Thoracic aorta (tissue), 2 donors: ENCODE results near the gene FOLR2. TPM values are rescaled to one million over a fixed set of nuclear protein-coding genes. Genes with fewer than 3 reads are reported as not detected.

ENCODE experiments used
- ATAC-seq: fragments of 150-250 bp; one replicate; pipeline ENCODE4 v1.8.0; 2017; ENCODE audit warnings: low read depth; ENCODE audit not compliant: insufficient number of reproducible peaks, low FRiP score
- DNase-seq: peaks from one replicate; pipeline ENCODE4 v3.0.0-alpha.2; 2020; ENCODE audit warnings: low spot score
- H3K27ac ChIP-seq, 2 donors: fragments of 200-600 bp; sonication (generic); 1 replicate in 1 of 2; 2 replicates in 1 of 2; pipeline ENCODE4 v1.5.1; 2016; ENCODE audit warnings: mild to moderate bottlenecking in 2 of 2, moderate library complexity in 2 of 2
- H3K27me3 ChIP-seq: fragments of 200-600 bp; sonication (generic); replicated peaks from 2 replicates; pipeline ENCODE4 v1.6.0; 2016; ENCODE audit warnings: mild to moderate bottlenecking; ENCODE audit not compliant: insufficient read depth
- H3K36me3 ChIP-seq: fragments of 200-600 bp; sonication (generic); one replicate; pipeline ENCODE4 v1.5.1; 2016
- H3K4me1 ChIP-seq, 2 donors: fragments of 200-600 bp; sonication (generic); 1 replicate in 1 of 2; 2 replicates in 1 of 2; pipeline versions ENCODE4 v1.5.1 to v1.6.0; 2016; ENCODE audit warnings: low read depth in 2 of 2, mild to moderate bottlenecking in 1 of 2; ENCODE audit not compliant: control insufficient read depth in 1 of 2
- H3K4me3 ChIP-seq: fragments of 200-600 bp; sonication (generic); 2 replicates; pipeline ENCODE4 v1.5.1; 2016; ENCODE audit warnings: mild to moderate bottlenecking
- H3K9me3 ChIP-seq: fragments of 200-600 bp; sonication (generic); 2 replicates; pipeline ENCODE4 v1.5.1; 2016
- total RNA-seq, 2 donors: library from RNA; depleted of rRNA; stranded (reverse); fragments of >200 nt; gene quantifications; one replicate each; pipeline versions ENCODE4 v1.1.0 to v1.2.3, GENCODE V29; 2016
- TF ChIP-seq, protein P1 (sequence below): fragments of 200-600 bp; sonication (generic); IDR thresholded peaks from one replicate; pipeline ENCODE4 v1.5.1; 2019; ENCODE audit warnings: antibody characterized with exemption

FOLR2 gene
- total RNA-seq, 2 donors from 2014 or later = 51.4 to 118 TPM

DNA sequence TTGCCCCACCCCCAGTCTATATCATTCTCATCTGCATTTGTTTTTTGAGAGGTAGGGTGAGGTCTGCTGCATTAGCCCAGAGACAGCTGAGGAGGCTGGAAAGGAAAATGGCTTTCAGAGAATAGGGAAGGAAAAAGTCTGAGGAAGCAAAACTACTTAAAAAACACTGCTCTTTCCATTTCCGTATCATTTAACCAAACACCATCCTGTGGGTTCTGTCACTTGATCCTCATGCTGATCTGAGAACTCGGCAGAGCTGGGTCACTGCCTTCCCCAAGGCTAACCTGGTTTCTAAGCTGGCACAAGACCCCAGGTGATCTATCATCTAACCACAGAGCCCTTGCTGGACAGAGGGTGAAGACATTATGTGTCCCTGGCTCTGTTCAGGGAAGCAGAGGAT lies 1.2 kb downstream of the FOLR2 start:
- Histone ChIP-seq H3K4me1 (peaks cover 0 to 11% of the 10 kb centered on the region in 2 donors), H3K27ac (peak overlapping the region in 1 of 2 donors; percentile 15), H3K27me3 (no peaks in the 10 kb centered on the region), H3K9me3 (no peaks in the 10 kb centered on the region), H3K36me3 (no peaks in the 10 kb centered on the region), H3K4me3 (peak overlapping the region; percentile 45)
- ATAC-seq (no peak), DNase-seq (no peak)
- TF ChIP-seq, protein P1, sequence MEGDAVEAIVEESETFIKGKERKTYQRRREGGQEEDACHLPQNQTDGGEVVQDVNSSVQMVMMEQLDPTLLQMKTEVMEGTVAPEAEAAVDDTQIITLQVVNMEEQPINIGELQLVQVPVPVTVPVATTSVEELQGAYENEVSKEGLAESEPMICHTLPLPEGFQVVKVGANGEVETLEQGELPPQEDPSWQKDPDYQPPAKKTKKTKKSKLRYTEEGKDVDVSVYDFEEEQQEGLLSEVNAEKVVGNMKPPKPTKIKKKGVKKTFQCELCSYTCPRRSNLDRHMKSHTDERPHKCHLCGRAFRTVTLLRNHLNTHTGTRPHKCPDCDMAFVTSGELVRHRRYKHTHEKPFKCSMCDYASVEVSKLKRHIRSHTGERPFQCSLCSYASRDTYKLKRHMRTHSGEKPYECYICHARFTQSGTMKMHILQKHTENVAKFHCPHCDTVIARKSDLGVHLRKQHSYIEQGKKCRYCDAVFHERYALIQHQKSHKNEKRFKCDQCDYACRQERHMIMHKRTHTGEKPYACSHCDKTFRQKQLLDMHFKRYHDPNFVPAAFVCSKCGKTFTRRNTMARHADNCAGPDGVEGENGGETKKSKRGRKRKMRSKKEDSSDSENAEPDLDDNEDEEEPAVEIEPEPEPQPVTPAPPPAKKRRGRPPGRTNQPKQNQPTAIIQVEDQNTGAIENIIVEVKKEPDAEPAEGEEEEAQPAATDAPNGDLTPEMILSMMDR = no peak

DNA sequence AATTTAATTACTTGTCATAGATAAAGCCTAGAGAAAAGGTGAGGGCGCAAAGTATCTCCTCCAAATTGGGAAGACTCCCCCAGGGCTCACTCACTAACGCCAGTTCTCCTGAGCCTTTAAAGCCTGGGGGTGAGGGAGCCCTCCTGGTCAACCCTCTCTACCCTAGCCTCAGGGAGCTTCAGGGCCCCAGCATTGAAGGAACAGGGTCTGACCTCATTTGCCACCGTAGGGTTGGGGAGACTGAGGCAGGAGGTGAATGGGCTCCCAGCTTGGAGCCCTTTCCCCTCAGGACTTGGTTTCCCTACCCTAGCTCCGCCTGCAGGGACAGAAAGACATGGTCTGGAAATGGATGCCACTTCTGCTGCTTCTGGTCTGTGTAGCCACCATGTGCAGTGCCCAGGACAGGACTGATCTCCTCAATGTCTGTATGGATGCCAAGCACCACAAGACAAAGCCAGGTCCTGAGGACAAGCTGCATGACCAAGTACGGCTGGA lies 1.7 kb downstream of the FOLR2 start:
- Histone ChIP-seq H3K9me3 (no peaks in the 10 kb centered on the region), H3K27ac (no peak overlapping the region), H3K36me3 (no peaks in the 10 kb centered on the region), H3K4me3 (peak overlapping the region; percentile 14), H3K4me1 (peaks cover 0 to 12% of the 10 kb centered on the region in 2 donors), H3K27me3 (no peaks in the 10 kb centered on the region)
- ATAC-seq = no peak
- DNase-seq = no peak
- TF ChIP-seq, protein P1 = no peak

DNA sequence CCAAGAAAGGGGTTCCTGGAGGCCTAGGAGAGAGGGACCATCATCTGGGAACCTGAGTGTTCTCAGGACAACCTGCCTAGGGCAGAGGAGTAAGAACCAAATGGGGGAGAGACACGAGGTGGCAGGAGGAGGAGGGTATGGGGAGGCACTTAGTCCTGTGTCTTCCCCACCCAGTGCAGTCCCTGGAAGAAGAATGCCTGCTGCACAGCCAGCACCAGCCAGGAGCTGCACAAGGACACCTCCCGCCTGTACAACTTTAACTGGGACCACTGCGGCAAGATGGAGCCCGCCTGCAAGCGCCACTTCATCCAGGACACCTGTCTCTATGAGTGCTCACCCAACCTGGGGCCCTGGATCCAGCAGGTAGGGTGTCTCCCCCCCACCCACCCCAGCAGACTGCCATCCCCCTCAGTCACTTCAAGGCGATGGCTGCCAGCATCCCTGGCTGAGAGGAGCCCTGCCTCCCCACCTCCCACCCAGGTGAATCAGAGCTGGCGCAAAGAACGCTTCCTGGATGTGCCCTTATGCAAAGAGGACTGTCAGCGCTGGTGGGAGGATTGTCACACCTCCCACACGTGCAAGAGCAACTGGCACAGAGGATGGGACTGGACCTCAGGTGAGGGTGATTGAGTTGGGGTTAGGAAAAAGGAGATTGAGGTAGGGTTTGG lies 4.2 kb downstream of the FOLR2 start:
- ATAC-seq (no peak), DNase-seq (no peak)
- H3K9me3 ChIP-seq = no peaks in the 10 kb centered on the region
- no peak overlapping the region for H3K27ac ChIP-seq
- H3K4me1 ChIP-seq = peaks cover 2 to 20% of the 10 kb centered on the region in 2 donors
- H3K27me3 ChIP-seq = no peaks in the 10 kb centered on the region
- TF ChIP-seq, protein P1 = no peak
- H3K36me3 ChIP-seq = no peaks in the 10 kb centered on the region
- no peak overlapping the region for H3K4me3 ChIP-seq

DNA sequence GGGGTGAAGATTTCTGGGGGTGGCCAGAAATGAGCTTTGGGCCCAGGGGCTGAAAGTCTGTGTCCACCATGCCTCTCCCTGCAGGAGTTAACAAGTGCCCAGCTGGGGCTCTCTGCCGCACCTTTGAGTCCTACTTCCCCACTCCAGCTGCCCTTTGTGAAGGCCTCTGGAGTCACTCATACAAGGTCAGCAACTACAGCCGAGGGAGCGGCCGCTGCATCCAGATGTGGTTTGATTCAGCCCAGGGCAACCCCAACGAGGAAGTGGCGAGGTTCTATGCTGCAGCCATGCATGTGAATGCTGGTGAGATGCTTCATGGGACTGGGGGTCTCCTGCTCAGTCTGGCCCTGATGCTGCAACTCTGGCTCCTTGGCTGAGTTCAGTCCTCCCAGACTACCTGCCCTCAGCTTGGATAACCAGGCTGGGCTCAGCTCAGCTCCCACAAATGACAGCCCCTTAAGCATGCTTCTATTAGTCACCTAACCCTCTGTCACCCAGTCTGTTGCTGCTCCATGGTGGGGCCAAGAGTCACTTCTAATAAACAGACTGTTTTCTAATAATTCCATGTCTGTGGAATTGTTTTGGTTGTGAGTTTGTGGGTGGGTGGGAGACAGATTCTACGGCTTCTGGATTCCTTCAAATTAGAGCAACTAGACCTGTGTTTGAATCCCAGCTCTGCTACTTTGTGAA lies 4.9 kb downstream of the FOLR2 start:
- TF ChIP-seq, protein P1 = no peak
- Histone ChIP-seq H3K9me3 (no peaks in the 10 kb centered on the region), H3K36me3 (no peaks in the 10 kb centered on the region), H3K27ac (no peak overlapping the region), H3K27me3 (no peaks in the 10 kb centered on the region), H3K4me1 (peaks cover 3 to 25% of the 10 kb centered on the region in 2 donors), H3K4me3 (no peak overlapping the region)
- no peak for DNase-seq
- no peak for ATAC-seq

DNA sequence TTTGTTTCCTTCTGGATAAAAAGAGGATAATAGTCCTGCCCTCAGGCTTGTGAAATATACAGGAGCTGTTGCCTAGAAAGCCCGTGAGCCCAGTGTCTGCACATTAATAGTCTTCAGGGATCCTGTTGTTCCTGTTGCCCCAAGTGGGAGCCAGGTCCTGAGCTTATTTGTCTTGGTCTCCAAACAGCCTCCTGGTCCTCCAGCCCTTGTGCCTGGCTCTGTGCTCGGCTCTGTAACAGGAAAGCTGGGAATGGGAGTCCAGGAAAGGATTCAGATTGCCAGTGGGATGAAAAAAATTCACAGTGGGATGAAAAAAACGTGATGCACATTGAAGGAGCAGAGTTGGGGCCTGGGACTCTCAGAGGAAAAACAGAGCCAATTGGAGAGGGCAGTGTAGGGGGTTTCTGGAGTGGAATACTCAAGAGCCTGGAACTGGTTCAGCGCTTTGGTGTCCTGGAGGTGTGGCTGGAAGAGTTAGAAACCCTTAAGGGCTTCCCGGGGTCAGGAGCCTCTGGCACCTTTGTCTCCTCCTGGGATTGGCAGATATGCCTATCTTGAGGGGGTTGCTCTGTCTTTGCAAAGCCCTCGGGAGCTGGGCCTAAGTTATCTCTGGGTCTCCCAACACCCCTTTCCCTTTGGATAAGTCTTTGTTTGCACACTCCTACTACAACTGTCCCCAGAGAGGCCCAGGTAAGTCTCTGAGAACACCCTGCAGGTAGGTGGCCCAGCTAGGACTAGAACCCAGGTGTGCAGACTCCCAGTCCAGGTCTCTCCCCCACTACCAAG lies 5.7 kb downstream of the FOLR2 start:
- no peaks in the 10 kb centered on the region for H3K27me3 ChIP-seq
- H3K36me3 ChIP-seq = no peaks in the 10 kb centered on the region
- H3K4me1 ChIP-seq = peaks cover 3 to 33% of the 10 kb centered on the region in 2 donors
- H3K9me3 ChIP-seq = no peaks in the 10 kb centered on the region
- H3K4me3 ChIP-seq = peak overlapping the region; percentile 99
- TF ChIP-seq, protein P1 = no peak
- DNase-seq (no peak), ATAC-seq (no peak)
- peak overlapping the region; percentile 83 to 92 for H3K27ac ChIP-seq
